GM21717 (cell line): ENCODE measurements around the gene CEP112.

Source experiments
- ATAC-seq: cut with Tn5 transposase; IDR thresholded peaks from one replicate; pipeline ENCODE4 v1.9.1; 2021; ENCODE audit warnings: mild to moderate bottlenecking, moderate library complexity; ENCODE audit not compliant: unreplicated experiment

Gene CEP112

GRCh38 chr17:66191593-66192377 lies at the start of gene CEP112:
Gene CEP112 (minus strand): TSS chr17:66192133.
- ATAC-seq: peak; percentile 59

- ATAC-seq: no peak
Measured at GRCh38 chr17:66240630-66241029, 48.7 kb upstream of the CEP112 start.

- ATAC-seq: no peak
Measured at GRCh38 chr17:66240013-66240412, 48.1 kb upstream of the CEP112 start.

GRCh38 chr17:66235377-66235994 lies 43.6 kb upstream of the CEP112 start:
- no peak for ATAC-seq

GRCh38 chr17:66234611-66235010 lies 42.7 kb upstream of the CEP112 start:
- ATAC-seq: no peak

GRCh38 chr17:66233023-66233753 lies 41.3 kb upstream of the CEP112 start:
- ATAC-seq: no peak

- ATAC-seq: no peak
Measured at GRCh38 chr17:66230922-66231591, 39.1 kb upstream of the CEP112 start.

- ATAC-seq: no peak
Measured at GRCh38 chr17:66229783-66230538, 38.0 kb upstream of the CEP112 start.

- no peak for ATAC-seq
Measured at GRCh38 chr17:66228887-66229782, 37.2 kb upstream of the CEP112 start, which contains the start of gene APOH. Gene APOH (minus strand): TSS chr17:66229415. CDS start chr17:66229379, 36 bp downstream.

- ATAC-seq: no peak
Measured at GRCh38 chr17:66227212-66228045, 35.5 kb upstream of the CEP112 start.

GRCh38 chr17:66222798-66223350 lies 30.9 kb upstream of the CEP112 start:
- no peak for ATAC-seq

GRCh38 chr17:66221755-66222530 lies 30.0 kb upstream of the CEP112 start:
- no peak for ATAC-seq

GRCh38 chr17:66221343-66221742 lies 29.4 kb upstream of the CEP112 start:
- ATAC-seq: no peak

- no peak for ATAC-seq
Measured at GRCh38 chr17:66220079-66220835, 28.3 kb upstream of the CEP112 start.

GRCh38 chr17:66215529-66215911 lies 23.6 kb upstream of the CEP112 start:
- ATAC-seq: no peak

GRCh38 chr17:66214884-66215528 lies 23.1 kb upstream of the CEP112 start:
- ATAC-seq: no peak
